ENCODE results near the gene GFOD1.

Gene GFOD1

DNA sequence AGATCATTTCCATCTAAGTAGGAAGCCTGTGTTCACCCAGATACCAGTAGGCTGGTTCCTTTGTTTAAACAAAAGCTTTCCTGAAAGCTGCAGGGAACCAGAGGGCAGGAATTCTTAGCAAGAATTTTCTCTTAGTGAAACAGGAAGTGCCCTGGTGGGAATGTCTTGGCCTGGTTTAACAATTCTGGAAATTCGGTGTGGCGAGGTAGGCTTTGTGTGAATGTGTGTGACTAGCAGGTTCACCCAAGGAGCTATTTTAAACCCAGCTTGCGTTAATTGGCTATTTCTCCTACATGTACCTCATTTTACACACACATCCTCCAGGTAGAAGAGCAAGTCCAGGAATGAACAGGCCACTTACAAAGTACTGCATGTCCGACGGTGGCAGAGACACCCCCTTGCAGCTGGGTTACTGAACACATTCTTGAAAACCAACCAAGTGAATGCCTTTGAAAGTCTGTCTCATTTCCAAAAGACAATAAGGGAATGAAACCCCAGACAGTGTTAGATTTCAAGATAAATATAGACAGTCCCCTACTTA, 64.6 kb downstream of the GFOD1 start:
- no peak for FAIRE-seq

DNA sequence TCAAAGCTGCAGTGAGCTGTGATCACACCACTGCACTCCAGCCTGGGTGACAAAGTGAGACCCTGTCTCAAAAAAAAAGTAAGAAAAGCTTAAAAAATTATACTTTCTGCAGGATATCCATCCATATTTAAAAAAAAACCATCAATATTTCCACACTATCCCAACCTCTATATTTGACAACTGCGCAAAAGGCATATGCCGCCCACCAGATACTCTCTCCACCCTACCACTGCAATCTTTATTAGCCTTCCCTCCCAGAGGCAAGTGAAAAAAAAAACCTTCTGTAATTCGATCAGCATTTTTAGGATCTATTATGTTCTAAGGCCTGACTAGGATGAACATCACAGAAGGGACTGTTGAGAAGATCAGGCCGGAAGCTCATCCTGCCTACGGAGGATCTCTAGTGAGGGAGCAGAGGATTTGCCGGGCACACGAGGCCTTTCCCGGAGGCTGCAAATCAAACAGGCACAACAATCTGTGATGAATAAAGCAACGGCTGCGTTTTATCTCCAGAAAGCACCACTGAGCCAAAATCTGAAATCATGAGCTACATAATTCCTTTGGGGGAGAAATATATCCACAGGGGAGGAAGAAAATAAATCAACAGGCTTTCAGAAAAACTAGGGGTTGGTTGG, 65.9 kb downstream of the GFOD1 start:
- no peak for FAIRE-seq

DNA sequence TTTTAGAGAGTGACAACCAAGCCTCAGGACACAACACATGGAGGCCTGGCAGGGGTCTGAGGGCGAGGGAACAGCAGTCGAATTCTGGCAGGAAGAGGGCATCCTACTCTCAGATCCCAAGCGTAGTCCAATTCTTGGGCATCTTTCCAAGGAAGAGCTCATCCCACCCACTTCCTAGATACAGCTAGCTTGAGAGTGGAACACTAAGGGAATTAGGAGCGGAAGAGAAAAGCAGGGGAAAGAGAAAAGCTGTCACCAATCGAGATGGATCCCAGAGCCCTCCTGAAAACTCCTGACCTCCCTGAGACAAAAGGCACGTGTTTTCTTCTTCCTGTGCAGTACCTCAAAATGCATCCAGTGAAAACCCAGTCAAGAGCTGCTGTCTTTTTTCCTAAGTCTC, 67.1 kb downstream of the GFOD1 start:
- FAIRE-seq = no peak

DNA sequence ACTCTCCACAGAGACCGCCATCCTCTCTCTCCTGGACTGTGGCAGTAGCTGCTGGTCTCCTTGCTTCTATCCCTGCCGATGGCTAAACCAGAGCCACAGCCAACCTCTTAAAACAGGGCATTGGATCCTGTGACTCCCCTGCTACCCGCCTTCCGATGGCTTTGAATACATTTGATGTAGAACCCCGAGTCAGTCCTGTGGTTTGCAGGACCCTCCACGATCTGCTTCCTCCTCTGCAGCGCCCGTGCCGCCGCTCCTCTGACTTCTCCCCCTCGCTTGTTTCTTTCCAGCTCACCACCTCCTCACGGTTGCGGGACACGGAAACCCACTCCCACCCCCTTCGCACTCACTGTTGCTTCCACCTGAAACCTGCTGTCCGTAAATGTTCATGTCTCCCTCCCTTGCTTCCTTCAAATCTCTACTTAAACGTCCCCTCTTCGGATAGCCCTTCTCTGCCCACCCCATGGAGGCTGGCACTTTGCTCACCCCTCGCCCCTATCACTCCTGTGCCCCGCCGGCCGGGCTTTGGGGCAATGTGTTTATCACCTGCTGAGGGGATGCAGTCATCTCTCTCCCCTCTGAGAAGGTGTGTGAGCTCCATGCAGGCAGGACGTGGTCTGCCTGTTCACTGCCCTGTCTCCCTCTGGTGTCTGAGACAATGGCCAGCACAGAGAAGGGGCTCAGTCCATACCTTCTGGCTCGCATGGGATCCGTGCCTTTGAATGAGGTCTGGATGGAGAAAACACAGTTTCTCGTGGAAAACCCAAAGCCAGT, 67.8 kb downstream of the GFOD1 start:
- no peak for FAIRE-seq

DNA sequence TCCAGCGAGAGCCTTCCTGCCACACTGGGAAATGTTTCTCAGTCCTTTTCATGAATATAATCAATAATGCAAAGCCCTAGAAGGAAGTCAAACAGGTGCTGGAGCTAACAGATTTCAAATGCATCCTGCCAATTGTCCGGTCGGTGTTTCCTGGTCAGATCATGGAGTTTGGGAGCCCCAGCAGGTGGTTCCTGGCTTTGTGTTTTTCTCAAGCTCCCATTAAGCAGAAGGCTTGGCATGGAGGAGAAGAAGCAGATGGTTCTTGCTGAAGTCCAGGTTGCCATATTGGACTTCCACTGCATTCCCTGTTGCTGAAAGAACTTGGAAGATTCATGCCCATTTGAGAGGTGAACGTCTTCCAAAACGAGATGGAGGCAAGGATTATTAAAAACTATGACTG, 68.6 kb downstream of the GFOD1 start:
- FAIRE-seq = no peak

DNA sequence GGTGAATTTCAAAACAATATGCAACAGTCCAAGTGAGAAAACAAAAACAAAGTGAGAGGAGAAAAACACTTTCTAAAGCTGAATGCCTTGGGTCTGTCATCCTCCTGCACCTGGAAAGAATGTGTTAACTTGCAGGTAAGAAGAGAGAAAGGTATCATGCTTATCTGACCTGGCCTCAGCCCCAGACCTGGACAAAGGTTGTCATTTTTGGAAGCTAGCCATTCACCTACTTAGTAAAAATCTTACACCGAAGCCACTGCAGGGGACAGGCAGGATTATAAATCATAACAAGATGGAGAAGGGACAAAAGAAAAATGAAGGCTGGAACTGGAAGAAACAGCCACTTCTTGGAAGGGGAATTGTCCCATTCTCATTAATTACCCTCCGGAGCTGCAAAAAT, 69.4 kb downstream of the GFOD1 start:
- no peak for FAIRE-seq

DNA sequence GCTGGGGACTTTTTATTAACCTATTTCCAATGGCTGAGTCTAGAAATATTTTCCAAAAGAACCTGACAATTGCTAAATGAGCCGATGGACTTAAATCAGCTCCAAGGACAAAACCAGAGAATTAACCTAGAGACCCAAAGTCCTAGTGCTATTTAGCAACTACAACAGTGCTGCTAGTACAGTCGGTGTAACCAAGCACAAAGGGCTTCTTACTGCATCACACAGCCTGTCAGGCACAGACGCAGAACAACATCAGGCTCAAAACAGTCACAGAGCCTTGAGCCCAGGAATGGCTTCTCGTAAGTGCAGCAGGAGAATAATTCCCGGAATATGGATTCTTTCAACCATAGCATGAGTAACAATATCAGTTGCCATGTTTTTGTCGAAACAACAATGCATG, 70.0 kb downstream of the GFOD1 start:
- no peak for FAIRE-seq

DNA sequence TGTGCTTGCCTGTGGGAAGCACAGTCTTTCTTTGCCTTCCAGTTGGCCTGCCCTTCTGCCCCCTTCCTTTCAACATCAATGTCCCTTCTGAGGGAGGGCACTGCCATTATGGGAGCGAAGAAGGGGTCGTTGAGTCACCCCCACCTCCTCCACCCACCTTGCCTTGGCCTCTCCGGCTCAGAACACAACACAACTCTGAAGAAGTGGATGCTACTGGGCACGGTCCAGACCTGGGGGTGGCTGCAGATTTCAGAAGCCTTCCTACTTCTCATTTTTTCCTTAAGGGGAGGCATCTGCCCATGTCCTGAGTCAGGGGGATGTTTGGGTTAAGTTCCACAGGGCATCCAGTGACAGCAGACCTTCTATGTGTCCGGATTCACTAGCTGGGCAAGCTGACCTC, 72.1 kb downstream of the GFOD1 start:
- FAIRE-seq = no peak

DNA sequence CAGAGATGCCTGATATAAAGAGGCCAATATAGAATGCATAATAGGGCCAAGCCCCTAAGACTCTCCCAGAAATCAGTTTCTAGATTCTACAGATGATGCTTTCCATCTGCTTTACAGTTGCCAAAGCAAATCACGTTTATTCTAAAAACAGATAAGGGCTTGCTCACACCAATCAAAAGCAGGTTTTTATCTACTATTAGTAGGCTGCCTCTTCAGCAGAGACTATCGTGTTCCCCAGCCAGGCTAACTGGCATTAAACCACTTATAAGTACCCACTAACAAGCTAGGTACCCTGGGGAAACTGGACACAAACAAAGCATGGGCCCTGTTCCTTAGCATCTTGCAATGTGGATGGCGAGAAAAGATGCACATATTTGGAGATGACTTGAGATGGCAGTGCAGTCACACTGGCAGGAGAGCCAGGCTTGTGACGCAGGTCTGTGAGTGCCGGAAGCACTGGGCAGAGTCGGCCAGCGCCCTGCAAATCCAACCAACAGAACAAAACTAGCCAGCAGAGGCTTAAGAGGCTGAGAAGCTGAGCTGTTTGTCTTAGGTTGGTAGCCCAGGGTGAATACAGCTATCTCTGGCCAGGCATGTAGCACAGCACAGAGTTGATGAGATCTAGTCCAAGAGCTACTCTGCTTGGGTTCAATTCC, 73.4 kb downstream of the GFOD1 start:
- no peak for FAIRE-seq

DNA sequence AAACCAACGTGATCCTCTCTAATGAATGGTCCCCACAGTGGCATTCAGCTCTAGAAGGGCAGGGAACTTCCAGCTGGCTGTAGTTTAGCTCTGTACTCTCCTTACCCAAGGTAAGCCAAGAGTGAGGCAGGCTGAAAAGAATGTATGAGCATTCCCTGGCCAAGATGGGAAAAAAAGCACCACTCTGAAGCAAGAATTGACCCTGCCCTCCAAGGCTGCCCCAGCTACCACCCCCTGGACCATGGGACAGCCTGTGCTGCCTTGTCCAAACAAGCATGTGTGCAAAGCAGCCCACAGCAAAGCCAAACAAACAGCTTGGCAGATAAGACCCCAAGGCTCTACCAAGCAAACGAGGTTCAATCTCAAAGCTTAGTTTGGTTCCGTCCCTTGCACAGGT, 73.9 kb downstream of the GFOD1 start:
- no peak for FAIRE-seq

DNA sequence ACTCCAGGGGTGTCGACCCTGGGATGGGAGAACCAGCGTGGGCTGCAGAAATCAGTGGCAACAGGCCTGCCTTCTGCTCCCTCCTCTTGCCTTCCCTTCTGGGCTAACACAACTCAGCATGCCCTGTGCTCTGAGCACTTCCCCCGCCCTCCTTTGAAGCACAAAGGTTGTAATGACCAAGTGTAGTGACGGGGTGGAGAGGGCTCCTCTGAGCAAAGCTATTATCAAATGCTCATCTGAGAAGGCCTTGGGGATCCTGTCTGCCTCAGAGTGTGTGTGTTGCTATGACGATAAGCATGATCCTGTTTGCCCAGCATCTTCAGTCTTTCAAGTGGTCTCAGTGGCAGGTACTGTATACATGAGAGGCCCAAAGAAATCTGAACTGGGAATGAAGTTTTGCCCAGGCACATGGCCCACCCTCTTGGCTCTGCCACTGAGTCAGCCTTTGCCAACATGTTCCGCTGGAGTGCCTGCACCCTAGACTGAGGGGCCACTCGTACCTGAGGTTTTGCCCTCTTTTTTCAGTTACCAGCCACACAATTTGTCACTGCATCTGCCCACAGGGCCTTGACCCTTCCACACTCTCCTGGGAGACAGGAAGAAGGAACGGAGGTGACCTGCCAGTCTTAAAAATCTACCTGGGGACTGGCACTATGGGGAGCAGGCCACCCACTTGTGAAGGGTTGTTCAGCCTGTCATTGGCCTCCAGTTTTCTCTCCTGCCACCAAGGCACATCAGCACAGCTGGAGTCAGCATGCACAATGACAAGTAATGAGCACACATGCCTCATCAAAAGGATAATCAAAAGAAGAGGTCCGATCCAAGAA, 74.5 kb downstream of the GFOD1 start:
- FAIRE-seq = no peak

DNA sequence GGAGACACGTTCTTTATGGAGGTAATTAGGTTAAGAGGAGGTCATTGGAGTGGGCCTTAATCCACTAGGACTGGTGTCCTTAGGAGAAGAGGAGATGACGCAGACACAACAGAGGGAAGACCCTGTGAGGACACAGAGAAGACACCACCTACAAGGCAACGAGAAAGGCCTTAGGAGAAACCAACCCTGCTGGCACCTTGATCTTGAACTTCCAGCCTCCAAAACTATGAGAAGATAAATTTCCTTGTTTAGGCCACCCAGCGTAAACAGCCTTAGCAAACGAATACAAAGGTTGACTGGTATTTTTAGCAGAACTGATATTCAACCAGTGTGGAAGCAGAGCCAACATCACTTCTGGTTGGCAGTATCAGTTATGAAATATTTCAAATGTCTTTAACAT, 75.2 kb downstream of the GFOD1 start:
- no peak for FAIRE-seq

DNA sequence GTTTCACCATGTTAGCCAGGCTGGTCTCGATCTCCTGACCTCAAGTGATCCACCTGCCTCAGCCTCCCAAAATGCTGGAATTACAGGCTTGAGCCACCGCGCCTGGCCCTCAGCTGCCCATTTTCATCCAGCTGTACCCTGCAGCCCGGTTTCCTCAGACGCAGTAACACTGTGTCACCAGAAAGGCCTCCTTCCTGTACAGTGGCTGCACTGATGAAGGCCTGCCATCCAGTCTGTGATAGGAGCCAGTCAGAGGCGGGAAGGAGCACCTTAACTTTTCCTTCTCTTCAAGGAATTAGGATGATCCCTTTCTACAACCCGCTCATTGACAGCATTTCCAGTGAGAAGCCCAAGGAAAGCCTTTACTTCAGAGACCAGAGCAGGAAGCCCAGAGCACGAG, 75.9 kb downstream of the GFOD1 start:
- no peak for FAIRE-seq

DNA sequence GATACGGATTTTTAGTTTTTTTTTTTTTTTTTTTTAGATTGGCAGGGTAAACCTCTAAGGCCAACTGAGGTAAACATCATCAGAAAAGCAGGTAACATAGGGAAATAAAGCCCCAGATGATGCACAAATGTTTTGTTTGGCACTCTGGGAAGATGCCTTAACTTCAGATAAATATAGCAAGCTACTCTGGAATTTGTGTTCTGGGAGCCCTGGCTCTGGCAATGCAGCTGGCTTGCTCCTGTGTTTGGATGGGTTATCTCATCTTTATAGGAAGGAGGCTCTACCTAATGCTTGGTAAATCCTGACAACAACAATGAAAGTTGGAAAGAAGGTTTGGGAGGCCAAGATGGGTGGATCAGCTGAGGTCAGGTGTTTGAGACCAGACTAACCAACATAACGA, 77.4 kb downstream of the GFOD1 start:
- FAIRE-seq = no peak

DNA sequence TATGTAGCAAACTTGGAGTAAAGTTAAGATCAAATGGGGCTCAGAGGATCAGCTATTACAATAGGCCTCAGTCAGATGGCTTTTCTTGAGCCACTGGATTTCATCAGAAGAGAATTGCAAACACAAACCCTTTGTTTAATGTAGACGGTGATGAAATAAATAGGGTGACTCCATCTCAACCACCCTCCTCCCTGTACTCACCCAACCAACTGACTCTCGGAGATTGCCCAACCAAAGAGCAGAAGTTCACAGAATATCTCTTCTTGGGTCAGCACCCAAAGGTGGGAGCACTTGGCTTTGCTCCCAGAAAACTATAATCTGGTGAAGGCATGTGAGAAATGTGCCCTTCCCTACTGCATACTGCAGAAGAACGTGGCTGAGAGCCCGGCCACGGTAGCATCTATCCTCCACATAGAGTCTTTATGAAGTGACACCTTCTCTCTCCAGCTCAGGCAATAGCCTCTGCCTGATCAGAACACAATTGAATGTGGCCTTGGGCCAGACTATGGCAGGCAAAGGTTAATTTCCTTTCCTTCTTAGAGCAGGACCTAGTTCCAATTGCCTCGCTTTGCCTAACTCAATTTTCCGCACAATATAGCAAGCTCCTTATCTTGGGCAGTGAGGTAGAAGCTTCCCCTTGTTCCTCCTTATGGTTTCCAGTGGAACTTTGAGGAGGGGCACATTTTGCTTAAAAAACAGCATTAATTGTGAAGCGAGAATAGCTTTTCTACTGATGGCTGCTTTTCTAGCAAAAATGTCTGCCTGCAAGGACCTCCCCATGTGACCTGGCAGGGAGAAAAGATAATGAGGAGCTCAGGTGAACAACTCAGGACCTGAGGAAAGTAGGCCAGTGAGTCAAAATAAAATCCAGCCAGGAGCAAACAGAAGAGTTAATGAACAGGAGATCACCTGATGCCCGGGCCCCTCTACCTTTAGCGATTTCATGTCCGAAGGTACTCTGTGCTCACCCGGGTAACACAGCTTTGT, 79.4 kb downstream of the GFOD1 start:
- FAIRE-seq = no peak

DNA sequence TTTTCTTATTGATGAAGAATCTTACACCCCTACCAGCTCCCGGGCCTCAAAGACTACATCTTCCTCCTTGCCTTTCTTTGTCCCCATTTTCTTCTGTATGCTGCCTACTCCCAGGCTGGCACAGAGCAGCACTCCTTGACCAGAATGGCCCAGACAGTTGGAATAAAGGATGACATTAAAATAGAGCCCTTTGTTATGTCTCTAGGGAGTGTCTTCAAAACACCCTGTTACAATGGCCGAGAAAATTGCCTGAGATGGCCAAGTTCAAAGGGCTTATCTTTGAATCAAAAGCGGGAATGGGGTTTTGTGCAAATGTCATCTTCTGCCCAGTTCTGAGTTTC, 80.1 kb downstream of the GFOD1 start:
- no peak for FAIRE-seq

DNA sequence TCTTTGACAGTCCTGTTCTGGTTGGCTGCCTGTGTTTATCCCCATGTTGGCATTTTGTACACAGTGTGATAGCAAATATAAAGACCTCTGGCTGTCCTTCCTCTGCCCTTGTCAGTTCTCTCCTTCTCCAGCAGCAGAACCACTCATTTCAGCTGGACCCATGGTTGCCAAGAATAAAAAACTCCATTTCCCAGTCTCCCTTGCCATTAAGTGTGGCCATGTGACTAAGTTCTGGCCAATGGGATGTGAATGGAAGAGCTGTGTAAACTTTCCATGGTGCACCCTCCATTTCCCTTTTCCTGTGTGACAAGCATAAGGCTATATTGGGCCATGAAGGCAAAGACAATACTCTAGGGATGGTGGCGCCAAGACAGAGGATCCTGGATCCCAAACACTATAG, 80.6 kb downstream of the GFOD1 start:
- no peak for FAIRE-seq

DNA sequence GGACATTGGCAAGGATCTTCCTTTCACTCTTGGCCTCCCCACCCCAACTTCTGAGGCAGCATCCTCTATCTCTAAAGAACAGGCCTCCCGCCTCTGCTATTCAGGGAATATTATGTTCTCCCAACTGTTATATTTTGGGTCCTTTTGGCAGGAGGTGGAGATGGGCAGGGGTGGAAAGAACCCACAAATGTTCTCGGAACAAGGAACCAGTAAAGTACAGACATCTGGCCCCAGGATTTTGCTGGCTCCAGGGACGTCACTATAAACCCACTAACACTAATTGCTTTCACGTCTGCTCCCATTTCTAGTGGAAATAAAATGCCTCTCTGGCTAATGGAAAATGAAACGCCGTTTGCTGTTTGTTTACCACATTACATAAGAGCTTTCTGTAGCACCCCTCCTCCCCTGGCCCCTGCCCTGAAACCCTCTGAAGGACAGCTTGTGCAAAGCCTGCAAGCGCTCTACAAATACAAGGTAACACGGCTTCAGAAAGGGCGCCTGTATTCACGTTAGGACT, 81.4 kb downstream of the GFOD1 start:
- no peak for FAIRE-seq

DNA sequence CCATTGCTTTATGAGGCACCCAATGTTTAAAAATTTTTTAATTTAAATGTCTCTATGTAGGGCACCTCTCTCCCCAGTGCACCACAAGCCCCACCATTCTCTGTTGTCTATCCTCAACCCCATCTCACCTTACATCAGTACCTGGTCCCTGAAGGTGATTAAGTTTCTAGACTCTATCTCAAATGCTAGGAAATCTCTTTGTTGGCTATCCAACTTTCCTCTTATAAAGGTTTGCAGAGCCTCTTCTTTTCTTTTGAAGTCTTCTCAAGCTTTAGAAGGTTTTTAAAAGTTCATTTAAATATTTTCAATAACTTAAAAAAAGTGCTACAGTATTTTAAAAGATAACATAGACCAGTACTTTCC, 82.5 kb downstream of the GFOD1 start:
- FAIRE-seq = no peak

DNA sequence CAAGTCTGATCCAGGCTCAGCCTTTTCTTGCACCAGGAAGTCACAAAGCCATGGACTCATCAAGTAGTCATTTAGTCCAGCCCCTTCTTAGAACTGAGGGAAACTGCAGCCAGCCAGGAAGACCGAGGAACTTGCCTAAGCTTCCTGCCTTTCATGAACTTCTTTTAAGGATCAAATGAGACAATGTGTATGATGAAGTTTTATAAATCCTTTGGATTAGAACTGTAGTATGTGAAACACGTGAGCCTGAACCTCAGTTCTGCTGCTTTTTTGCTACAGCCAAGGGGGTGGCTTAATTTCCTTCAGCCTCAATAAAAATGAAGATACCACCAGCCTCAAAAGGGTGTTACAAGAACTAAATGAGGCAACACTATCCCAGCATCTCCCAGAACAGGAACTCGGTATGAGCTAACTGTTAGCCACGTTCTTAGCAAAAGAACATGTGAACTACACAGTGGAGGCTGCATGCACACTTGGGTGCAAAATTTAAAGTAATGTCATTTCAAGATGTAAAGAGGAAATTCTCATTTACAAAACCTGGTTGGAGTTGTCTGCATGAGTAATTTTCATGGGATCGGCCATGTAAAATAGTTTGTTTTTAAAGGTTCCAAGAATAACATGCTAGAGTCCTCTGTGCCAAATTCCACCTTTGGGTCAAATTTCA, 83.0 kb downstream of the GFOD1 start:
- no peak for FAIRE-seq

DNA sequence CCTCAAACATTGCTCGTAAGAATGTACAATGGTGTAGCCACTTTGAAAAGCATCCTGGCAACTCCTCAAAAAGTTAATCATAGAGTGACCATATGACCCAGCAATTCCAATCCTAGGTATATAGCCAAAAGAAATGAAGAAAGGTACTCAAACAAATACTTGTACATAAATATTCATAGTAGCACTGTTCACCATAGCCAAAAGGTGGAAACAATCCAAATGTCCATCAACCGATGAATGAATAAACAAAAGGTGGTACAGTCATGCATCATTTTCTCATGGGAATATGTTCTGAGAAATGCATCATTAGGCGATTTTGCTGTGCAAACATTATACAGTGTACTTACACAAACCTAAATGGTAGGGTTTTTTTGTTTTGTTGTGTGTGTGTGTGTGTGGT, 84.7 kb downstream of the GFOD1 start:
- FAIRE-seq = no peak

Measured in endometrium (tissue), 2 donors.